HEK293 (cell line): ENCODE measurements around the gene SMC3.
A peak's percentile ranks its signal among the peaks of the same experiment; 100 is the strongest.

Source experiments
- CTCF ChIA-PET: fragments of 350-600 bp; formaldehyde crosslinking; extraction: SDS; loops from one replicate; lab custom pipeline; 2021; ENCODE audit warnings: antibody characterized with exemption; lab: Yijun Ruan, JAX
- POLR2A ChIA-PET: fragments of 300-600 bp; formaldehyde crosslinking; extraction: SDS; loops from one replicate; lab custom pipeline; 2020; ENCODE audit warnings: antibody characterized with exemption, inconsistent platforms; lab: Yijun Ruan, JAX
- H3K27ac ChIP-seq: fragments of 200-500 bp; sonication (Bioruptor generic); 2 replicates; pipeline ENCODE4 v1.5.1; 2014; ENCODE audit warnings: low read depth, low read length, control low read depth, inconsistent platforms; ENCODE audit errors: extremely low read depth
- H3K36me3 ChIP-seq, 2 experiments: fragments of 200-500 bp in 1 of 2; sonication (Bioruptor generic) in 1 of 2; 1 replicate in 1 of 2; 2 replicates in 1 of 2; pipeline ENCODE4 v1.5.1; 2014 to 2017; ENCODE audit warnings: inconsistent platforms in 2 of 2, low read length in 2 of 2; ENCODE audit not compliant: control insufficient read depth in 2 of 2, insufficient read depth in 1 of 2
- H3K4me1 ChIP-seq: fragments of 200-500 bp; sonication (Bioruptor generic); 2 replicates; pipeline ENCODE4 v1.5.1; 2014; ENCODE audit warnings: mild to moderate bottlenecking, low read length, inconsistent platforms; ENCODE audit not compliant: control insufficient read depth, insufficient read depth
- H3K4me3 ChIP-seq: 2 replicates; pipeline ENCODE4 v1.5.1; 2011; ENCODE audit warnings: low read depth, mild to moderate bottlenecking, control low read depth, low read length, moderate library complexity
- H3K9me3 ChIP-seq: fragments of 200-500 bp; sonication (Bioruptor generic); 2 replicates; pipeline ENCODE4 v1.5.1; 2014; ENCODE audit warnings: low read depth, low read length, inconsistent platforms; ENCODE audit not compliant: control insufficient read depth, insufficient read depth
- BCL11B ChIP-seq: fragments of 450-650 bp; formaldehyde crosslinking; IDR thresholded peaks from 2 replicates; pipeline ENCODE4 v1.5.1; 2016; ENCODE audit warnings: low read depth, missing biosample characterization, missing genetic modification characterization
- CTCF ChIP-seq: fragments of 450-650 bp; formaldehyde crosslinking; IDR thresholded peaks from 2 replicates; pipeline ENCODE4 v1.5.1; 2016; ENCODE audit warnings: missing biosample characterization, missing genetic modification characterization
- GLIS1 ChIP-seq: fragments of 450-650 bp; formaldehyde crosslinking; IDR thresholded peaks from 2 replicates; pipeline ENCODE4 v1.5.1; 2016; ENCODE audit warnings: missing biosample characterization, missing genetic modification characterization
- IKZF3 ChIP-seq: fragments of 450-650 bp; IDR thresholded peaks from 2 replicates; pipeline ENCODE4 v1.5.0; 2018; ENCODE audit warnings: missing biosample characterization, mild to moderate bottlenecking, missing genetic modification characterization, moderate library complexity
- KLF16 ChIP-seq: fragments of 450-650 bp; formaldehyde crosslinking; IDR thresholded peaks from 2 replicates; pipeline ENCODE4 v1.5.1; 2017; ENCODE audit warnings: missing biosample characterization, missing genetic modification characterization
- MEIS1 ChIP-seq: sonication (generic); formaldehyde crosslinking; IDR thresholded peaks from 2 replicates; pipeline ENCODE4 v1.8.1; 2022; ENCODE audit warnings: missing genetic modification reagents, mild to moderate bottlenecking, borderline replicate concordance
- MZF1 ChIP-seq: fragments of 450-650 bp; formaldehyde crosslinking; IDR thresholded peaks from 2 replicates; pipeline ENCODE4 v1.5.1; 2017; ENCODE audit warnings: missing biosample characterization, missing genetic modification characterization, borderline replicate concordance
- OSR2 ChIP-seq: fragments of 450-650 bp; formaldehyde crosslinking; IDR thresholded peaks from 2 replicates; pipeline ENCODE4 v1.5.1; 2016; ENCODE audit warnings: missing biosample characterization, missing genetic modification characterization
- RBAK ChIP-seq: fragments of 450-650 bp; formaldehyde crosslinking; IDR thresholded peaks from 2 replicates; pipeline ENCODE4 v1.5.1; 2016; ENCODE audit warnings: missing biosample characterization, missing genetic modification characterization
- SP7 ChIP-seq: fragments of 450-650 bp; formaldehyde crosslinking; IDR thresholded peaks from 2 replicates; pipeline ENCODE4 v1.5.1; 2016; ENCODE audit warnings: missing biosample characterization, missing genetic modification characterization
- WT1 ChIP-seq: fragments of 450-650 bp; formaldehyde crosslinking; IDR thresholded peaks from 2 replicates; pipeline ENCODE4 v1.5.1; 2016; ENCODE audit warnings: missing biosample characterization, missing genetic modification characterization
- ZBTB20 ChIP-seq: fragments of 450-650 bp; formaldehyde crosslinking; IDR thresholded peaks from 2 replicates; pipeline ENCODE4 v1.5.1; 2016; ENCODE audit warnings: missing biosample characterization, missing genetic modification characterization
- ZBTB48 ChIP-seq: fragments of 450-650 bp; formaldehyde crosslinking; IDR thresholded peaks from 2 replicates; pipeline ENCODE4 v1.5.1; 2016; ENCODE audit warnings: missing biosample characterization, missing genetic modification characterization
- ZNF266 ChIP-seq: fragments of 450-650 bp; formaldehyde crosslinking; IDR thresholded peaks from 2 replicates; pipeline ENCODE4 v1.5.1; 2016; ENCODE audit warnings: missing biosample characterization, missing genetic modification characterization, low read depth
- ZNF341 ChIP-seq: fragments of 450-650 bp; formaldehyde crosslinking; IDR thresholded peaks from 2 replicates; pipeline ENCODE4; 2016; ENCODE audit warnings: low read depth, missing biosample characterization, missing genetic modification characterization
- ZNF521 ChIP-seq: fragments of 450-650 bp; formaldehyde crosslinking; IDR thresholded peaks from 2 replicates; pipeline ENCODE4 v1.5.1; 2017; ENCODE audit warnings: missing biosample characterization, mild to moderate bottlenecking, missing genetic modification characterization
- ZNF544 ChIP-seq: fragments of 450-650 bp; formaldehyde crosslinking; IDR thresholded peaks from 2 replicates; pipeline ENCODE4 v1.5.0; 2017; ENCODE audit warnings: missing biosample characterization, missing genetic modification characterization
- ZNF585B ChIP-seq: fragments of 450-650 bp; formaldehyde crosslinking; IDR thresholded peaks from 2 replicates; pipeline ENCODE4 v1.5.1; 2016; ENCODE audit warnings: missing biosample characterization, missing genetic modification characterization
- ZNF654 ChIP-seq: fragments of 450-650 bp; formaldehyde crosslinking; IDR thresholded peaks from 2 replicates; pipeline ENCODE4 v1.5.1; 2016; ENCODE audit warnings: low read depth, missing biosample characterization, missing genetic modification characterization
- ZNF664 ChIP-seq: fragments of 450-650 bp; formaldehyde crosslinking; IDR thresholded peaks from 2 replicates; pipeline ENCODE4 v1.5.1; 2016; ENCODE audit warnings: missing biosample characterization, missing genetic modification characterization
- TF ChIP-seq, protein P1 (sequence below): fragments of 450-650 bp; formaldehyde crosslinking; IDR thresholded peaks from 2 replicates; pipeline ENCODE4 v1.5.1; 2017; ENCODE audit warnings: missing biosample characterization, missing genetic modification characterization
- TF ChIP-seq, protein P2 (sequence below): fragments of 450-650 bp; formaldehyde crosslinking; IDR thresholded peaks from 2 replicates; pipeline ENCODE4 v1.5.1; 2016; ENCODE audit warnings: missing biosample characterization, missing genetic modification characterization
- TF ChIP-seq, protein P3 (sequence below): fragments of 450-650 bp; formaldehyde crosslinking; IDR thresholded peaks from 2 replicates; pipeline ENCODE4 v1.5.1; 2016; ENCODE audit warnings: missing biosample characterization, missing genetic modification characterization, borderline replicate concordance
- TF ChIP-seq, protein P4 (sequence below): fragments of 450-650 bp; IDR thresholded peaks from 2 replicates; pipeline ENCODE4 v1.5.1; 2018; ENCODE audit warnings: missing biosample characterization, mild to moderate bottlenecking, missing genetic modification characterization

Gene SMC3

GRCh38 chr10:110608087-110608486 is 40.6 kb downstream of the SMC3 start:
- peaks cover 29 to 34% of the 10 kb centered on the region in 2 experiments for H3K36me3 ChIP-seq
- CTCF ChIA-PET, result interaction anchor here (0.6 to 2.7 kb wide), 15 partner anchors 8 to 741 kb away, joined by 3 to 15 read pairs (median 4); no protein-coding TSS in a partner anchor
- no peak for TF ChIP-seq ZNF585B (tag by site-specific recombination)
- no peak for TF ChIP-seq KLF16
- TF ChIP-seq, protein P1, sequence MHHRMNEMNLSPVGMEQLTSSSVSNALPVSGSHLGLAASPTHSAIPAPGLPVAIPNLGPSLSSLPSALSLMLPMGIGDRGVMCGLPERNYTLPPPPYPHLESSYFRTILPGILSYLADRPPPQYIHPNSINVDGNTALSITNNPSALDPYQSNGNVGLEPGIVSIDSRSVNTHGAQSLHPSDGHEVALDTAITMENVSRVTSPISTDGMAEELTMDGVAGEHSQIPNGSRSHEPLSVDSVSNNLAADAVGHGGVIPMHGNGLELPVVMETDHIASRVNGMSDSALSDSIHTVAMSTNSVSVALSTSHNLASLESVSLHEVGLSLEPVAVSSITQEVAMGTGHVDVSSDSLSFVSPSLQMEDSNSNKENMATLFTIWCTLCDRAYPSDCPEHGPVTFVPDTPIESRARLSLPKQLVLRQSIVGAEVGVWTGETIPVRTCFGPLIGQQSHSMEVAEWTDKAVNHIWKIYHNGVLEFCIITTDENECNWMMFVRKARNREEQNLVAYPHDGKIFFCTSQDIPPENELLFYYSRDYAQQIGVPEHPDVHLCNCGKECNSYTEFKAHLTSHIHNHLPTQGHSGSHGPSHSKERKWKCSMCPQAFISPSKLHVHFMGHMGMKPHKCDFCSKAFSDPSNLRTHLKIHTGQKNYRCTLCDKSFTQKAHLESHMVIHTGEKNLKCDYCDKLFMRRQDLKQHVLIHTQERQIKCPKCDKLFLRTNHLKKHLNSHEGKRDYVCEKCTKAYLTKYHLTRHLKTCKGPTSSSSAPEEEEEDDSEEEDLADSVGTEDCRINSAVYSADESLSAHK (tag by site-specific recombination), result no peak
- no peak for TF ChIP-seq ZBTB20
- no peak for TF ChIP-seq ZNF544
- TF ChIP-seq MEIS1 (CRISPR knock-in tag), result no peak
- TF ChIP-seq, protein P2, sequence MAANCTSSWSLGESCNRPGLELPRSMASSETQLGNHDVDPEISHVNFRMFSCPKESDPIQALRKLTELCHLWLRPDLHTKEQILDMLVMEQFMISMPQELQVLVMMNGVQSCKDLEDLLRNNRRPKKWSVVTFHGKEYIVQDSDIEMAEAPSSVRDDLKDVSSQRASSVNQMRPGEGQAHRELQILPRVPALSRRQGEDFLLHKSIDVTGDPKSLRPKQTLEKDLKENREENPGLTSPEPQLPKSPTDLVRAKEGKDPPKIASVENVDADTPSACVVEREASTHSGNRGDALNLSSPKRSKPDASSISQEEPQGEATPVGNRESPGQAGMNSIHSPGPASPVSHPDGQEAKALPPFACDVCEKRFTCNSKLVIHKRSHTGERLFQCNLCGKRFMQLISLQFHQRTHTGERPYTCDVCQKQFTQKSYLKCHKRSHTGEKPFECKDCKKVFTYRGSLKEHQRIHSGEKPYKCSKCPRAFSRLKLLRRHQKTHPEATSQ (tag by site-specific recombination), result no peak
- TF ChIP-seq ZNF266 (tag by site-specific recombination), result no peak
- no peak for TF ChIP-seq ZNF664 (tag by site-specific recombination)
- TF ChIP-seq CTCF (tag by site-specific recombination), result no peak
- TF ChIP-seq RBAK (tag by site-specific recombination), result no peak
- no peak for TF ChIP-seq ZNF654 (tag by site-specific recombination)
- no peak for TF ChIP-seq BCL11B (tag by site-specific recombination)
- TF ChIP-seq, all 188 proteins: peak for 0
- POLR2A ChIA-PET, result interaction anchor here (0.7 kb wide), 1 partner anchor 713 kb away, joined by 5 read pairs; no protein-coding TSS in a partner anchor
- Histone ChIP-seq H3K4me3 (no peak overlapping the region), H3K27ac (no peak overlapping the region), H3K4me1 (peaks cover 11% of the 10 kb centered on the region; the same call in 1 of the 2 replicates), H3K9me3 (no peaks in the 10 kb centered on the region)

- ChIA-PET POLR2A (no interaction called here), CTCF (interaction anchor here (0.7 to 2.7 kb wide), 9 partner anchors 10 to 285 kb away, joined by 3 to 15 read pairs (median 4); no protein-coding TSS in a partner anchor)
- peaks cover 11% of the 10 kb centered on the region; the same call in 1 of the 2 replicates for H3K4me1 ChIP-seq
- H3K27ac ChIP-seq, result peak overlapping the region; percentile 20
- H3K36me3 ChIP-seq, result peaks cover 15 to 19% of the 10 kb centered on the region in 2 experiments
- no peaks in the 10 kb centered on the region for H3K9me3 ChIP-seq
- H3K4me3 ChIP-seq, result no peak overlapping the region
- TF ChIP-seq, protein P3, sequence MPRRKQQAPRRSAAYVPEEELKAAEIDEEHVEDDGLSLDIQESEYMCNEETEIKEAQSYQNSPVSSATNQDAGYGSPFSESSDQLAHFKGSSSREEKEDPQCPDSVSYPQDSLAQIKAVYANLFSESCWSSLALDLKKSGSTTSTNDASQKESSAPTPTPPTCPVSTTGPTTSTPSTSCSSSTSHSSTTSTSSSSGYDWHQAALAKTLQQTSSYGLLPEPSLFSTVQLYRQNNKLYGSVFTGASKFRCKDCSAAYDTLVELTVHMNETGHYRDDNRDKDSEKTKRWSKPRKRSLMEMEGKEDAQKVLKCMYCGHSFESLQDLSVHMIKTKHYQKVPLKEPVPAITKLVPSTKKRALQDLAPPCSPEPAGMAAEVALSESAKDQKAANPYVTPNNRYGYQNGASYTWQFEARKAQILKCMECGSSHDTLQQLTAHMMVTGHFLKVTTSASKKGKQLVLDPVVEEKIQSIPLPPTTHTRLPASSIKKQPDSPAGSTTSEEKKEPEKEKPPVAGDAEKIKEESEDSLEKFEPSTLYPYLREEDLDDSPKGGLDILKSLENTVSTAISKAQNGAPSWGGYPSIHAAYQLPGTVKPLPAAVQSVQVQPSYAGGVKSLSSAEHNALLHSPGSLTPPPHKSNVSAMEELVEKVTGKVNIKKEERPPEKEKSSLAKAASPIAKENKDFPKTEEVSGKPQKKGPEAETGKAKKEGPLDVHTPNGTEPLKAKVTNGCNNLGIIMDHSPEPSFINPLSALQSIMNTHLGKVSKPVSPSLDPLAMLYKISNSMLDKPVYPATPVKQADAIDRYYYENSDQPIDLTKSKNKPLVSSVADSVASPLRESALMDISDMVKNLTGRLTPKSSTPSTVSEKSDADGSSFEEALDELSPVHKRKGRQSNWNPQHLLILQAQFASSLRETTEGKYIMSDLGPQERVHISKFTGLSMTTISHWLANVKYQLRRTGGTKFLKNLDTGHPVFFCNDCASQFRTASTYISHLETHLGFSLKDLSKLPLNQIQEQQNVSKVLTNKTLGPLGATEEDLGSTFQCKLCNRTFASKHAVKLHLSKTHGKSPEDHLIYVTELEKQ (tag by site-specific recombination), result peak; percentile 59; the same call in 1 of the 2 replicates
- peak; percentile 42; the same call in 1 of the 2 replicates for TF ChIP-seq MZF1 (tag by site-specific recombination)
- TF ChIP-seq OSR2 (tag by site-specific recombination), result peak; percentile 55
- TF ChIP-seq GLIS1 (tag by site-specific recombination), result peak; percentile 20; the same call in 1 of the 2 replicates
- peak; percentile 63 for TF ChIP-seq ZNF341 (tag by site-specific recombination)
- TF ChIP-seq IKZF3 (tag by site-specific recombination), result 0 out of 2 replicates have a peak, but pooled peaks have one; percentile 36
- peak; percentile 16; the same call in 1 of the 2 replicates for TF ChIP-seq SP7 (tag by site-specific recombination)
- TF ChIP-seq ZNF521 (tag by site-specific recombination), result no peak
- peak; percentile 61; the same call in 1 of the 2 replicates for TF ChIP-seq WT1 (tag by site-specific recombination)
- TF ChIP-seq, protein P4, sequence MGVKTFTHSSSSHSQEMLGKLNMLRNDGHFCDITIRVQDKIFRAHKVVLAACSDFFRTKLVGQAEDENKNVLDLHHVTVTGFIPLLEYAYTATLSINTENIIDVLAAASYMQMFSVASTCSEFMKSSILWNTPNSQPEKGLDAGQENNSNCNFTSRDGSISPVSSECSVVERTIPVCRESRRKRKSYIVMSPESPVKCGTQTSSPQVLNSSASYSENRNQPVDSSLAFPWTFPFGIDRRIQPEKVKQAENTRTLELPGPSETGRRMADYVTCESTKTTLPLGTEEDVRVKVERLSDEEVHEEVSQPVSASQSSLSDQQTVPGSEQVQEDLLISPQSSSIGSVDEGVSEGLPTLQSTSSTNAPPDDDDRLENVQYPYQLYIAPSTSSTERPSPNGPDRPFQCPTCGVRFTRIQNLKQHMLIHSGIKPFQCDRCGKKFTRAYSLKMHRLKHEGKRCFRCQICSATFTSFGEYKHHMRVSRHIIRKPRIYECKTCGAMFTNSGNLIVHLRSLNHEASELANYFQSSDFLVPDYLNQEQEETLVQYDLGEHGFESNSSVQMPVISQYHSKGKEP (tag by site-specific recombination), result no peak
- peak; percentile 45; the same call in 1 of the 2 replicates for TF ChIP-seq ZBTB48
Measured at GRCh38 chr10:110609605-110610004, 42.1 kb downstream of the SMC3 start.
